Subcutaneous abdominal adipose tissue (tissue), 5 donors: ENCODE data around the gene FGFRL1.
"Not testable (repeated sequence)": the region's sequence is repeated elsewhere in the genome, so short reads cannot be mapped to it uniquely, and the experiment has no call there.

Experiments
- H3K27ac ChIP-seq: one replicate; pipeline ENCODE4 v1.7.0; 2013; ENCODE audit warnings: low read depth, mild to moderate bottlenecking, inconsistent platforms, low read length, moderate library complexity
- H3K27me3 ChIP-seq, 5 donors: one replicate each; pipeline ENCODE4 v1.7.0; 2013; ENCODE audit warnings: low read length in 5 of 5, inconsistent platforms in 1 of 5; ENCODE audit not compliant: control insufficient read depth in 5 of 5, insufficient read depth in 4 of 5
- H3K36me3 ChIP-seq, 5 donors: one replicate each; pipeline ENCODE4 v1.7.0; 2013; ENCODE audit warnings: low read length in 5 of 5; ENCODE audit not compliant: control insufficient read depth in 5 of 5, insufficient read depth in 5 of 5
- H3K4me1 ChIP-seq, 5 donors: one replicate each; pipeline ENCODE4 v1.7.0; 2013; ENCODE audit warnings: low read length in 5 of 5, mild to moderate bottlenecking in 3 of 5, moderate library complexity in 1 of 5; ENCODE audit not compliant: control insufficient read depth in 5 of 5, insufficient read depth in 5 of 5
- H3K4me3 ChIP-seq, 5 donors: one replicate each; pipeline ENCODE4 v1.7.0; 2013; ENCODE audit warnings: low read length in 5 of 5, low read depth in 1 of 5
- H3K9ac ChIP-seq, 5 donors: one replicate each; pipeline ENCODE4 v1.7.0; 2013; ENCODE audit warnings: low read length in 5 of 5, mild to moderate bottlenecking in 4 of 5, moderate library complexity in 3 of 5
- H3K9me3 ChIP-seq, 5 donors: one replicate each; pipeline ENCODE4 v1.7.0; 2013; ENCODE audit warnings: low read length in 5 of 5; ENCODE audit not compliant: control insufficient read depth in 5 of 5
- donor health status: healthy.
- donor health status: healthy.
- donor health status: healthy.
- donor health status: healthy.
- donor health status: healthy.

FGFRL1 gene

DNA sequence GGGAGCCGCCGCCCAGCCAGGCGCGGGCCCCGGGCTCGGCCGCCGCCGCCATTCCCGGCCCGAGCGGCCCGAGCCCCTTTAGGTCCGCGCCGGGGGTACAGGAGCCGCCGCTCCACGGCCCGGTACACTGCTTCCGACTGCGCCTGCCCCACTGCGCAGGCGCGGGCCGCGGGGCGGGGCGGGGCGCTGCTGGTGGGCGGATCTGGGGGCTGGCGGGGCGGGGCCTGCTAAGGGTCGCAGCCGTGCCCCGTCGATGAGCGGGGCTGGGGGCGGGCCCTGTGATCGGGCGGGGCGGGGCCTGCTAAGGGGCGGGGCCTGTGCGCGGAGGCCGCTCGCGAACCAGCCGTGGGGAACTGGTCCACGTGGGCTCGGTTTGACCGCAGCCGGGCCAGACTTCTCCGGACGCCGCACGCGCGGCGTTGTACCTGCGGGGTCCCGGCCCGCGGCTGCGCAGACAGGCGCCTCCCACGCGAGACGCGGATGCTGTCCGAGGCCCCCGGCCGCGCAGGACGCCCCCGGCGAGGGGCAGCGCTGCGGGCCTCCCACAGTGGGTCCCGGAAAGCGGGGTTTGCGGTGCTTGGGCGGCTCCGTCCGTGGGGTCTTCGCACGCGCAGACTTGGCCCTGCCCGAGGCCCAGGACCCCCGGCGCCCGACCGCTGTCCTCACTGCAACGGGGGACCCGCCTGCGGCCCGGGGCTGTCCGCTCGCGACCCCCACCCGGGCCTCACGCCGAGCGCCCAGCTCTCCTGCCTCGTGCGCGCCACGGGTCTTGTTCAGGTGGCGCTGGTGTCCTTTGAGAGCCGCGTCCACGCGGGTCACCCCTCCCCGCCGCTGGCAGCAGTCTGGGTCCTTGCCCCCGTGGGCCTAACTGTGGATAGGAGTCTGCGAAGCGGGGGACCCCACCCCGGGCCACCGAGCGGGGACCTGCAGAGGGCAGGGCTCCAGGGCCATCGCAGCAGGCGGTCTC is 37.7 kb upstream of the FGFRL1 start, which contains the start of gene DGKQ:
DGKQ (minus strand) TSS at position 139 of the 967 bp plus-strand sequence; CDS start at position 52, 87 bp downstream.
- Histone ChIP-seq H3K27me3 (peaks cover 0 to under 1% (median 0%) of the 10 kb centered on the region in 5 donors), H3K9me3 (no peaks in the 10 kb centered on the region), H3K4me3 (peak within 1 kb of the TSS; percentile 55 to 83 (median 76)), H3K4me1 (peaks cover 4 to 32% (median 28%) of the 10 kb centered on the region in 5 donors), H3K9ac (peak within 1 kb of the TSS in 4 of 5 donors; percentile 63 to 79 (median 72)), H3K27ac (no peak within 1 kb of the TSS), H3K36me3 (peaks cover 0 to 3% (median 0%) of the 10 kb centered on the region in 5 donors)

DNA sequence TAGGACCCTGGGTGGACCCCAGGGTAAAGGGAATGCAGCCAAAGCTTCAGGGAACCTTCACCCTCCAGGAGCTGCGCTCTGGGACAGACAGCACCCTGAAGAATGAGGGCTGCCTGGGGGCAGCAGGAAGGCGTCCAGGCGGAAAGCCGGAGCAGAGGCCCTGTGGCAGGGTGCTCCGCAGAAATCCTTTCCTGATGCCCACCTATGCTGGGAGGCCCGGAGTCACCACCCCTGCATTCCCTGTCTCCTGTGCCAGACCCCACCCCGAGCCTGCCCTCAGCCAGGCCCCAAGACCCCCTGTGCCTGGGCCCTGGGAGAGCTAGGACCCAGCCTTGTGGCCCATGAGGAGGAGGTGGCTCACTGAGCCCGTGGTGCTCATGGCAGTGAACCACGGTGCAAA is 36.8 kb upstream of the FGFRL1 start:
- Histone ChIP-seq H3K27me3 (no peaks in the 10 kb centered on the region), H3K4me1 (peaks cover 4 to 40% (median 37%) of the 10 kb centered on the region in 5 donors), H3K36me3 (peaks cover 0 to 3% (median 0%) of the 10 kb centered on the region in 5 donors), H3K4me3 (no peak overlapping the region), H3K9me3 (no peaks in the 10 kb centered on the region), H3K27ac (no peak overlapping the region), H3K9ac (no peak overlapping the region)

GRCh38 chr4:976016-976415 is 35.4 kb upstream of the FGFRL1 start:
- H3K27me3 ChIP-seq, H3K9ac ChIP-seq, H3K9me3 ChIP-seq, H3K4me3 ChIP-seq, H3K27ac ChIP-seq, H3K36me3 ChIP-seq: not testable (repeated sequence)
- H3K4me1 ChIP-seq, result peaks cover 4 to 36% (median 33%) of the 10 kb centered on the region in 5 donors

GRCh38 chr4:978957-979701 is 32.3 kb upstream of the FGFRL1 start:
- Histone ChIP-seq H3K9me3 (no peaks in the 10 kb centered on the region), H3K36me3 (peaks cover 0 to 3% (median 0%) of the 10 kb centered on the region in 5 donors), H3K27ac (no peak overlapping the region), H3K27me3 (no peaks in the 10 kb centered on the region), H3K4me1 (peaks cover 0 to 11% (median 10%) of the 10 kb centered on the region in 5 donors), H3K4me3 (no peak overlapping the region), H3K9ac (peak overlapping the region in 1 of 5 donors; percentile 8)

- H3K4me3 ChIP-seq, result no peak overlapping the region
- H3K27ac ChIP-seq, result no peak overlapping the region
- H3K36me3 ChIP-seq, result peaks cover 0 to 3% (median 0%) of the 10 kb centered on the region in 5 donors
- no peaks in the 10 kb centered on the region for H3K9me3 ChIP-seq
- H3K9ac ChIP-seq, result no peak overlapping the region
- no peaks in the 10 kb centered on the region for H3K27me3 ChIP-seq
- H3K4me1 ChIP-seq, result peaks cover 4 to 36% (median 31%) of the 10 kb centered on the region in 5 donors
Measured at GRCh38 chr4:982291-982690, 29.1 kb upstream of the FGFRL1 start.

- Histone ChIP-seq H3K27me3 (no peaks in the 10 kb centered on the region), H3K4me3 (no peak overlapping the region), H3K27ac (no peak overlapping the region), H3K36me3 (peaks cover 0 to 3% (median 0%) of the 10 kb centered on the region in 5 donors), H3K9me3 (no peaks in the 10 kb centered on the region), H3K4me1 (peaks cover 4 to 41% (median 36%) of the 10 kb centered on the region in 5 donors), H3K9ac (no peak overlapping the region)
Measured at GRCh38 chr4:982814-983213, 28.6 kb upstream of the FGFRL1 start.

- peaks cover 0 to 5% (median 2%) of the 10 kb centered on the region in 5 donors for H3K36me3 ChIP-seq
- H3K9me3 ChIP-seq, result no peaks in the 10 kb centered on the region
- peaks cover 4 to 42% (median 36%) of the 10 kb centered on the region in 5 donors for H3K4me1 ChIP-seq
- H3K27me3 ChIP-seq, result no peaks in the 10 kb centered on the region
- H3K27ac ChIP-seq, result no peak overlapping the region
- H3K9ac ChIP-seq, result peak overlapping the region in 1 of 5 donors; percentile 8
- peak overlapping the region; percentile 35 to 64 (median 50) for H3K4me3 ChIP-seq
Measured at GRCh38 chr4:984336-985054, 26.9 kb upstream of the FGFRL1 start.

GRCh38 chr4:985123-985830 is 26.1 kb upstream of the FGFRL1 start:
- Histone ChIP-seq H3K36me3 (peaks cover 0 to 12% (median 10%) of the 10 kb centered on the region in 5 donors), H3K27ac (no peak overlapping the region), H3K4me1 (peaks cover 4 to 41% (median 35%) of the 10 kb centered on the region in 5 donors), H3K27me3 (no peaks in the 10 kb centered on the region), H3K9ac (peak overlapping the region in 1 of 5 donors; percentile 8), H3K4me3 (peak overlapping the region; percentile 35 to 64 (median 50)), H3K9me3 (no peaks in the 10 kb centered on the region)

DNA sequence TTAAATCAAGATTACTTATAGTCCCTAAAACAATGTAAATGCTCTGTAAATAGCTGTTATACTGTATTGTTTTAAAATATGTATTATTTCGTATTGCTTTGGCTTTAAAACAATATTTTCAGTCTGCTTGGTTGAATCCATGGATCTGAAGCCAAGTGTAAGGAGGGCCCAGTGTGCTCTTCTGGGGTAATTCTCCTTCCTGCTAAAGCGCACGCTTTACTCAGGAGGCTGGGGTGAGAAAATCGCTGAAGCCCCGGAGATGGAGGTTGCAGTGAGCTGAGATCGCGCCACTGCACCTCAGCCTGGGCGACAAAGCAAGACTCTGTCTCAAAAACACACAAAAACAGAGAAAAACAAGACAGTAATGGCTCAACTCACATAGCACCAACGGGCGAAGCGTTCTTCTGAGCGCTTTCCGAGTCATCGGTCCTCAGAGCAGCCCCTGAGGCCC is 25.0 kb upstream of the FGFRL1 start:
- Histone ChIP-seq H3K4me3 (peak overlapping the region; percentile 79 to 94 (median 81)), H3K27me3 (no peaks in the 10 kb centered on the region), H3K4me1 (peaks cover 4 to 41% (median 35%) of the 10 kb centered on the region in 5 donors), H3K27ac (peak overlapping the region; percentile 41), H3K9me3 (no peaks in the 10 kb centered on the region), H3K36me3 (peaks cover 0 to 24% (median 17%) of the 10 kb centered on the region in 5 donors), H3K9ac (peak overlapping the region; percentile 59 to 81 (median 76))
